HG03095 (cell line): Measurements from ENCODE around the gene SH3PXD2B.
"Not testable (repeated sequence)": the region's sequence is repeated elsewhere in the genome, so short reads cannot be mapped to it uniquely, and the experiment has no call there.

Experiments used
- ATAC-seq: cut with Tn5 transposase; IDR thresholded peaks from one replicate; pipeline ENCODE4 v1.9.1; 2021; ENCODE audit warnings: moderate library complexity; ENCODE audit not compliant: unreplicated experiment

The SH3PXD2B gene

DNA sequence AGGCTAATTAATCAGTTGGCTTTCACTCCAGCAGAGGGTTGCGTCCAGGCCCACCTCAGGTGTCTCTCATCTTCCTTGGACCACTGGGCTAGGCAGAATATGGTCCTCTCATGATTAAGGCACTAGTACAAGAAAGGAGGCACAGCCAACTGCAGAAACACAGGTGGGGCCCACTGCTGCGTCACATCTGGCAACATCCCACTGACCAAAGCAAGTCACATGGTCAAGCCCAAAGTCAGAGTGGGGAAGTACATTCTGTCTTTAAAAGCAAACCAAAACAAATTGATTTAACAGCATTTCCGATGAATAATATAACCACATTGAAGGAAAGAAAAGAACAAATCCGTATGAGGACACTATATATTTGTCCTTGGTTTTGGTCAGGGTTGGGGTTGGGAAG lies 142.7 kb downstream of the SH3PXD2B start:
- ATAC-seq = no peak

DNA sequence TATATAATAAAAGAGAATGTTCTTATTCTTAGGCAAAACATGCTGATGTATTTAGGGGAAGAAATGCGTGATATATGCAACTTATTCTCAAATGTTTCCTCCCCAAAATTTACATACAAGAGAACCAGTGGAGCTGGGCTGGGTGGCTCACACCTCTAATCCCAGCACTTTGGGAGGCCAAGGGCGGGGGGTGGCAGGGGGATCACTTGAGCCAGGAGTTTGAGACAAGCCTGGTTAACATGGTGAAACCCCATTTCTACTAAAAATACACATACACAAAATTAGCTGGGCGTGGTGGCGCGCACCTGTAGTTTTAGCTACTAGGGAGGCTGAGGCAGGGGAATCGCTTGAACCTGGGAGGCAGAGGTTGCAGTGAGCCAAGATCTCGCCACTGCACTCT lies 143.3 kb downstream of the SH3PXD2B start:
- no peak for ATAC-seq

DNA sequence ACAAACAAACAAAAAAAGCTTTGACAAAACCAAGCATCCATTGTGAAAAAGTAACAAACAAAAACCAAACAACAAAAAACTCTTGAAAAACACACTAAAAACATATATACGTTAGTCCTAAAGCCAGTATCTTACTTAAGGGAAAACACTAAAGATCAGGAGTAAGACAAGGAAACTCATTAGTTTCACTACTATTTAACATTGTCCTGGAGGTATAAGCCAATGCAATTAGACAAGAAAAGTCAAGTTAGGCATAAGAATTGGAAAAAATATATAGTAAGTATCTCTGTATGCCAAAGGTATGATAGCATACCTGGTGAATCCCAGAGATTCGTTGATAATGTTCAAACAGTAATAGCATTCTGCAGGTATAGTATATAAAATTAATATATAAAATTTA lies 148.9 kb downstream of the SH3PXD2B start:
- ATAC-seq = no peak

DNA sequence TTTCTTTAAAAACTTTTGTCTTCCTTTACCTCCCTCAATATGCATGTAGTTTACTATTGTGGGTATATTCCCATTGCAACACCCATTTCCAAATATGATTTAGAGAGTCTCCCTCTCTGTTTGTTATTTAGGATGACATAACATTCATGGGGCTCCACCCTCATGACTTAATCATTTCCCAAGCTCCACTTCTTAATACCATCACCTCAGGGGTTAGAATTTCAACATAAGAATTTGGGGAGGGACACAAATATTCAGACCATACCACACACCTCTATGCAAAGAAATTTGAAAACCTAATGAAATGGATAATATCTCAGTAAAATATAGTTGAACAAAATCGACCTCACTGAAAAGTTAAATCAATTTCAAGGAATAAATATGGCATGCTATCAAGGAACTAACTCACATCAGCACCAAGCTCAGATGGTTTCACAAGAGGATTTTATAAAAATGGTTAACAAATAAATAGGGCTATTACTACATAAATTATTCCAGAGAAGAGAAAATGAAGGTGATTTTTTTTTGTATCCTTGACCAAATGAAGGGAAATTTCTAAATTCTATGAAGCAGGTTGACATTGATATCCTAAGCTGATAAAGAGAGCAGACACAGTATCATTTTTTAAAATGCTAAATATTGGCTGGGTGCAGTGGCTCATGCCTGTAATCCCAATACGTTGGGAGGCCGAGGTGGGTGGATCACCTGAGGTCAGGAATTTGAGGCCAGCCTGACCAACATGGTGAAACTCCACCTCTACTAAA lies 150.6 kb downstream of the SH3PXD2B start:
- ATAC-seq = no peak

DNA sequence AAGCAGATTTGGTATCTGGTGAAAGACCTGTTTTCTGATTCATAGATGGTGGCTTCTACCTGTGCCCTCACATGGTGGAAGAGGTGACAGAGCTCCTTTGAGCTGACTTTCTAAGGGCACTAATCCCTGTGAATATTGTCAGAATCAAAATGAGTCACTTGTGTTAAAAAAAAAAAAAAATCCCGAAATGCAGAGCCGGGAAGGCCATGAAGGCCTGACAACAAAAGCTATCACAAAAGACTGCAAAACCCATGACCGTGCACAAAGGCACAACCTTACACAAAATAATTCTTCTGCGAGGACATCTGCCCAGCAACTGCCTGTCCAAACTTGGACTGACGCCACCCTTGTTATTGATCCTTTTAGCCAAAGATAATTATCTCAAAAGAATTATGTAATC lies 151.2 kb downstream of the SH3PXD2B start:
- no peak for ATAC-seq

DNA sequence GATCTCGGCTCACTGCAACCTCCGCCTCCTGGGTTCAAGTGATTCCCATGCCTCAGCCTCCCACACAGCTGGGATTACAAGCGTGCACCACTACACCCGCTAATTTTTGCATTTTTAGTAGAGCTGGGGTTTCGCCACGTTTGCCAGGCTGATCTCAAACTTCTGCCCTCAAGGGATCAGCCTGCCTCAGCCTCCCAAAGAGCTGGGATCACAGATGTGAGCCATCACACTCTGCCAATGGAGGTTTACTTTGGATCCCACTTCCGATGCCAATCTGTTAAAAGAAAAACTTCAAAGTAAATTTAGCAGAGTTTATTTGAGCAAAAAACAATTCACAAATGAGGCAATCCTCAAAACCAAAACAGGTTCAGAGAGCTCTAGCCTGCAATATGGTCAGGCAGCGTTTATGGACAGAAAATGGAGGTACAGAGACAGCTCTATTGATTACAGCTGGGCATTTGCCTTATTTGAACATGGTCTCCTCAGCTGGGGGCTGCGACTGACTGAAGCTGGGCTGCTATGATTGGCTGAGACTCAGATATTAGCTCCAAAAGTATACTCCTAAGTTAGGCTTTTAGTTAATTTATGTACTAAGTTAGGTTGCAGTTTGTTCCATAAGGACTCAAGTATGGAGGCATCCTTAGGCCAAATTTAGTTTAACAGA lies 152.1 kb downstream of the SH3PXD2B start:
- ATAC-seq = no peak

DNA sequence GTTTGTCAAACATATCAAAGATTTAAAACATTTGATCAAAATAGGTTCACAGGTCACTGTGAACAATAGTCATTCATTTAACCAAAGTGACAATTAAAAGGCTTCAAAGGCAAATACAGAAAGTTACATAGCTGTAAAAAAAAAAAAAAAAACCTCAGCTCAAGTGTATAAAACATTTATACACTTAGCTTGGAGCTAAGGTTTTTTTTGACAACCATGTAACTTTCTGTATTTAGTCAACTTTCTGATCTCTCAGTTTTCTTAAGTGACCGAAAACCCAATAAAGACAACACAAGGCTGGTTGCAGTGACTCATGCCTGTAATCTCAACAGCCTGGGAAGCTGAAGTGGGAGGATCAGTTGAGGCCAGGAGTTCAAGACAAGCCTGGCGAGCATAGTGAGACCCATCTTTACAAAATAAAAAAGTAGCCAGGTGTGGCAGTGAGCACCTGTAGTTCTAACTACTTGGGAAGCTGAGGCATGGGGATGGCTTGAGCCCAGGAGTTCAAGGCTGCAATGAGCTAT lies 154.3 kb downstream of the SH3PXD2B start:
- no peak for ATAC-seq

DNA sequence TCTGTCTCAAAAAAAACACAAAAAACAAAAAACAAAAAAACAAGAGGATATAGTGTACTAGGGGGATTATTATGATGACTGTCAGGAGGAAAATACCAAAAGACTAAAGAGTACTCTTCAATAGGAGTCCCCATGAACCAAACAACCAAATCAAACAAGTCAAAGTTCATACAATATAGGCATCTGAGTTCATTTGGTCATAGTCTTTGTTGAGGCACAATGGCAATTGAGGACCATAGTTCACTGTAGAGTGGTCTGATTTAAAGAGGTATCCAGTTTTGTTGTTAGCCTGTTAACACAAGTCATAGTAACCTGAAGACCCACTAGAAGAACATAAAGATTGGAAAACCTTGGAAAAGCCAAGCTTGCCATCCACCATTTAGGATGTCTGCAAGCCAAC lies 159.5 kb downstream of the SH3PXD2B start:
- no peak for ATAC-seq

DNA sequence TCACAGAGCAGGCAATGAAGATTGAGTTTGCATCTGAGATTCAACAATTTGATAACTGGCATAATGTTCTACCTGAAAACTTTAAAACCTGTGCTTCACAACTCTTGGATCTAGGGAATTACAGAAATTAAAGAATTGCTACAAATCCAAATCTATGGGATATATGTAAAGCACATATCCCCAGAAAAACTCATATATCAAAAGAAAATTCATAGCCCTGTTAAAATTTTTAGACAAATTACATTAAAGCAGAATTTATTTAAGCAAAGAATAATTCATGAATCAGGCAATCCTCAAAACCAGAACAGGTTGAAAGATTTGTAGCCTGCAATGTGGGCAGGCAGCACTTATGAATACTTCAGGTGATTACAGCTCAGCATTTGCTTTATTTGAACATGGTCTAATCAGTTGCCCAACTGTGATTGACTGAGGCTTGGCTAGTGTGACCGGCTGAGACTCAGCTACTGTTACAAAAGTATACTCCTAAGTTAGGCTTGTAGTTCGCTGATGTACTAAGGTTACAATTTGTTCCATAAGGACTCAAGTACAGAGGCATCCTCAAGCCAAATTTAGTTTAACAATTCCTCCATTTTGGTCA lies 160.5 kb downstream of the SH3PXD2B start:
- ATAC-seq = no peak

DNA sequence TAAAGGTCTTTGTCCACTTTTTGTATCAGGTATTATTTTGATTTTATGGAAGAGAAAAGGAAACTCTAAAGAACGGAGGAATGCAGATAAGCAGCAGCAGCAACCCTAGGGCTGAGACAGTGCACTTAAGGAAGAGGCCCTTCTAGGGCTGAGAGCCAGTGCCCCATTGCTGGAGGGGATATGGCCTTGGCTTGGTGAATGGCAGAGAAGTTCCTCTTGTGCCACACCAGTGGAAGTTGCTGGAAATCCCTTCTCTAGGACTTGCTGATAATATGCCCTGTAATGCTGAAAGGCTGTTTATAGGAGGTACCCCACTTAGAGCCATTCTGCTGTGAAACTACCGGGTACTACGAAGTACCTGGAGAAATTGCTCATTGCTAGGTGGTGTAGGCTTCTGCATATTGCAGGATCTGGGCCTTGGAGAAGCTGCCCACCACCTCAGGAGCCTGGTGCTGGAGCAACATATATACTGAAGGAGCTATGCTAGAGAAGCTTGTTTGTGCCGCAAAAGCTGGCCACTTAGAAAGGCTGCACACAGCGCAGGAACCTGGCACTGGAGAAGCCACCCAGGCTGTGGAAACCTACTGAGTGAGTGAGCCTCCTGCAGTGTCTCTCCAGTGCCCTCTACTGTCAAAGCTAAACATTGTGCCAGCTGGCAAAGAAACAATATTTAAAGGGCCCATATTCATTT lies 161.1 kb downstream of the SH3PXD2B start:
- peak; percentile 93 for ATAC-seq

DNA sequence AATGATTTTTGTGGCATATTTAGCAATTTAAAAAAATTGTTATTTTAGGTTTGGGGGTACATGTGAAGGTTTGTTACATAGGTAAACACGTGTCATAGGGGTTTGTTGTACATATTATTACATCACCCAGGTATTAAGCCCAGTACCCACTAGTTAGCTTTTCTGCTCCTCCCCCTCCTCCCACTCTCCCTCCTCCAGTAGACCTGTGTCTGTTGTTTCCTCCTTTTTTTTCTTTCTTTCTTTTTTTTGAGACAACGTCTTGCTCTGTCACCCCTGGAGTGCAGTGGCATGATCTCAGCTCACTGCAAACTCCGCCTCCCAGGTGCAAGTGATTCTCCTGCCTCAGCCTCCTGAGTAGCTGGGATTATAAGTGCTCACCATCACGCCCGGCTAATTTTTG lies 162.5 kb downstream of the SH3PXD2B start:
- not testable (repeated sequence) for ATAC-seq

DNA sequence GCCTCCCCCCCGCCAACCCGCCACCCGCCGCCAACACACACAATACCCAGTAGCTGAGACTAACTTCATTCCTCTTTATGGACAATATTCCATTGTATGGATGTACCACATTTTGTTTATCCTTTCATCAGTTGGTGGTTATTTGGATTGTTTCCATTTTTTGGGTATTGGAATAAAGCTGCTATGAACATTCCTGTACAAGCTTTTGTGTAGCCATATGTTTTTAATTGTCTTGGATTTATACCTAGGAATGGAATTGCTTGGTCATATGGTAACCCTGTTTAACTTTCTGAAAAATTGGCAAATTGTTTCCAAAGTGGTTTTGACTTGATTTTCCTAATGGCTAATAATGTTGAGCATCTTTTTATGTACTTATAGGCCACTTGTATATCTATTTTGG lies 165.9 kb downstream of the SH3PXD2B start:
- no peak for ATAC-seq

DNA sequence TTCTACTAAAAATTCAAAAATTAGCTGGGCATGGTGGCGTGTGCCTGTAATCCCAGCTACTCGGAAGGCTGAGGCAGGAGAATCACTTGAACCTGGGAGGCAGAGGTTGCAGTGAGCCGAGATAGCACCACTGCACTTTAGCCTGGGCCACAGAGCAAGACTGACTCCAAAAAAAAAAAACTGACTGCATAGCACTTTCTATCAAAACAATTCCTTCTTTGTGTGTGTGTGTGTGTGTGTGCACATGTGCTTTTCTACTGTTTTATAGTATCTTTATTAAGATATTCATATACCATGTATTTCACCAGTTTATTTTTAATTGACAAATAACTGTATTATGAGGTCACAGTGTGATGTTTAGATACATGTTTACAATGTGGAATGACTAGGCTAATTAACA lies 167.2 kb downstream of the SH3PXD2B start:
- not testable (repeated sequence) for ATAC-seq

DNA sequence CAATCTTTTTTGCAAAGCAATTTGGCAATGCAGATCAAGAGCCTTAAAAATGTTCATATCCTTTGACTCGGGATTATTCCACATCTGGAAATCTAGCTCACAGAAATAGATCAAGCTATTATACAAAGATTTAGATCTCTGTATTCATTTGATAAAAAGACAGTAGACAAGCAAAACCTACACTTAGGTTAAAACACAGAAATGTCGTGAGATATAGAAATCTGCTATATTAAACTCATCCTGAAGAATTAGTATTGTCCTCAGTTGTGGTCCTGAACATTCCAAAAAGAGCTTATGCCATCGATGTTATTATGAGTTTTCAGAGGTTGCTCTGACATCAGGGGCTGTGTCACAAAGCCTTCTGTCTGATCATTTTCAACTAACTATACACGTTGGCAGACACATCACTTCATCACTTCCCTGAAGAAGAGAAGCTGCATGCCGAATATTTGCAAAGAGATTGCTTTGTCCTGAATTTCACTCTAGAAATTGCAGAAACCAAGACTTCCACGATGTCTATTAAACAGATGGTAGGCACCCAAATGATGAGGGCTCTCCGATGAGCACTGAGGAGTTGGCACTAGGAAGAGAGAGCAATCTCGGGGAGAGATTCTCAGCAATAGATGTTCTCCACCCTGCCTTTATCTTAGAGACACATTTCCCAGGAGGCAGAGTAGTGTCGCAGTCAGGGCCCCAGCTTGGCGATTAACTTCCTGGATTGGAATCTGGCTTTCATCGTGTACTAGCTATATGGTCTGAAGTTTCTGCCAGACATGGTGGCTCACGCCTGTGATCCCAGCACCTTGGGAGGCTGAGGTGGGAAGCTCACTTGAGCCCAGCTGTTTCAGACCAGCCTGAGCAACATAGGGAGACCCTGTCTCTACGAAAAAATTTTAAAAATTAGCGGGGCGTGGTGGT lies 168.8 kb downstream of the SH3PXD2B start:
- ATAC-seq = no peak

DNA sequence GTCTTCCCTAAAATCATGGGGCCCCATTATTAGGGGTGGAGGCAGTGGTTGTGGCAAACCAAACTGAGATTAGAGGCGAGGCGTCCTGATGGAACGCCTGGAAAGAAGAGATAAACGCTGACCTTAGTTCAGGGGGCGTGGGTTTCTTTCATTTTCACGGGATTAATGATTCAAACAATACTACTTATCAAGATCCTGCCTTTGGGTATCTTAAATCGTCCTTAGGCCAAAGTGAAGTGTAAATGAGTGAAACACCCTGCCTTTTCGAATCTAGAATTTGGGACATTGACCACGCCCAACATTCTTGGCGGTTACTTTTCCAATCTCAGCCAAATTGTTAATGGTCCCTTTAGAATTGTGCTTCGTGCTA lies 169.7 kb downstream of the SH3PXD2B start:
- no peak for ATAC-seq

DNA sequence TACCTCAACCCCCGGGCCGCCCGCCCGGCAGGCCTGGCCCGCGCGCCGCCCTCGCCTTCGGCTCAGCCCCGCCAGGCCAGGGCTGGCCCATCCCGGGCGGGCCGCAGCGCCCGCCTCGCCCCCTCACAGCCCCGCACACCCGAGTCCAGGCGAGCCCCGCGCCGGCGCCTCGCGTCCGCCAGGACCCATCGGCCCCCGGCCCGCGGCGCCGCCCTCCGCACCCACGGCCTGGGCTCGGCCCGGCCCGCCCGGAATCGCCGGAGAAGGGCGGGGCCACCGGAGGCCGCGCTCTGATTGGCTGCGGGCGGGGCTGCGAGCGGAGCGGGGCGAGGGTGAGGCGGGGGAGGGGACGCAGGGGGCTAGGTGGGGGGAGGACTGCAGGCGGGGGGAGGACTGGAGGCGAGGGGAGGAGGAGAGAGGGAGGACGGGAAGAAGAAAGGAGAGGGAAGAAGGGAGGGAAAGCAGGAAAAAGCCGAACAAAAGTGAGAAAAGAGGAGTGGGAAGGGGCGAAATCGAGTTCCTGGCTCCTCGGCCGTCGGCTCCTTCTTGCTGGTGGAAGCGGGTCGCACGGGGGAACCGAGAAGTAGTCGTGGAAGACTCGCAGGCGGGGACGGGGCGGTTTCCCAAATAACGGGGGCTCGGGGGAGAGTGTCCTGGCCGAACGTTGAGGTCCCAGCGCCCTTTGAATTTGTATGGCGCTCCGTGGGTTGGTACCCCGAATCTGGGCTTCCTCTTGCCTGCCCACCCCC lies 170.3 kb downstream of the SH3PXD2B start:
- ATAC-seq = peak; percentile 82

DNA sequence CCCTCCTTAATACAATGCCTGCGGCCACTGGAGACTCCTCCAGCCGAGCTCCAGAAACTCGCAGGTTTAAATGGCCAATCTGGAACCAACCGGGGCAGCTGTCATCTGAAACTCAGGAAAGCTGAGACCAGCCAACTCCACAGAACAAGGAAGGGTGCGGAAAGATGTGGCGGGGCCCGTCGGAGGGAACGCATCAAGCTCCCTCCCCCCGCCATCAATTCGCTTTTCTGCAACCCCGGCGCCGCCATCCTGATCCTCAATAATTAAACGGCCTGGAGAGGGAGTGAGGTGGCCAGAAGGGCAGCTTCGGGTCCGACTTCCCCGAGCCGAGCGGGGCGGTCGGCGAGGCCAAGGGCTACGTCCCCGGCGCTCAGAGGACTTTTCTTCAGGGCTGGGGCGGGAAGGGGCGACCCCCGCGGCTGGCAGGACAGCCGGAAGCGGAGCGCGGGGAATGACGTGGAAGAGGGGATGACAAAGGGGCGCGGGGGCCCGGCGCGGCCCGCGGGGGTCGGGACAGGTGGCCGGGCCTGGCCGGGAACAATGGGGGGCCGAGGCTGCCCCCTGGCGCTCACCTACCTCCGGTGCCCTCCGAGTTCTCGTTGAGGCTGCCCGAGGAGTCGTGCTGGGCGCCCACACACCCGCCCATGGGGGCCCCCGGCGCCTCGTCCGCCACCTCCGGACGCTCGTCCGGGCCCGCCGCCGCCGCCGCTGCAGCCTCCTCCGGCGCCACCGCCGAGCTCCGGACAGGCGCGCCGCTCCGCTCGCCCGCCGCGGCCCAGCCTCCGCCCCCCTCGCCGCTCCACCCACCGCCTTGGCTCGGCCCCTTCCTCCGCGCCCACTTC lies 171.1 kb downstream of the SH3PXD2B start, which contains the start of gene UBTD2:
UBTD2 (minus strand) TSS at position 745 of the 842 bp plus-strand sequence; CDS start at position 646, 99 bp downstream.
- ATAC-seq = peak; percentile 87

DNA sequence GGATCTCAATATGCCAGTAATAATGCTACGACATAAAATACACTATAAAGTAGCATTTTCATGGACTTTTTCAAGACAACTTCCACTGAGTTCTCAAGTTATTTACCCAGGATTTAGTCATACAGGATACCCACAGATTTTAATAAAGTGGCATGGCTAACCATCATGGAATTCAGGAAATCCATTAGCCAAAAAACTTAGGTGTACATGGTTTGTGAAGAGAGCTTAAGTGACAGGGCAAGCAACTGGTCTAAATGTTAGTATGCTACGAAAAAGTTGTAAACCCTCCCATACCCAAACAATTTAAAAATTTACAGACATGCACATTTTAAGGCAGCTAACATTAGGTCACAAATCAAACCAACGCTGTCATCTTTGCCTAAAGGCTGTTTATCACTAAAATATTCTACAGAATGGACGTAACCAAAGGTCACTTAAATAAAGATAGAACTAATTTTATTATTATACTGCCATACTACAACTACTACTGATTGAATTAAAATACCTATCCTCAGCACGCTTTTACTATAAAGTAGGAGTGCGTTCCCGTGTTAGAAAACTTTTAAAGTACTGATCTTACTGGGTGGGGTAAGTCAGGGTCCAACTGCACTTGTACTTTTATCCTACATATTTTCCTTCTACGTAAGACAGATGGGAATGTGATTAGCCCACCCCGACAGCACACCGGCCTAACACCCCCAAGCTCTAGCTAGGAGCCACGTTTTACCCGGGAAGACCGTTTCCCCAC lies 171.9 kb downstream of the SH3PXD2B start:
- no peak for ATAC-seq
